Endothelial cell of umbilical vein (primary cell): ENCODE data around the gene TM4SF20. TPM values are rescaled to one million over a fixed set of nuclear protein-coding genes. Genes with fewer than 3 reads are reported as not detected.

ENCODE experiments used
- BruUV-seq: library from RNA; stranded (reverse); fragments of 400-500 nt; replicated peaks from 2 replicates; lab custom pipeline; 2021; lab: Mats Ljungman, UMichigan
- CTCF ChIA-PET: fragments of 300-600, 350-600 bp; sonication (Branson Sonifier 250); formaldehyde crosslinking; loops from one replicate; lab custom pipeline; 2021; ENCODE audit warnings: antibody characterized with exemption, inconsistent platforms; lab: Charles Lee
- POLR2A ChIA-PET: fragments of 300-600, 350-600 bp; sonication (Branson Sonifier 250); formaldehyde crosslinking; loops from one replicate; lab custom pipeline; 2021; ENCODE audit warnings: antibody characterized with exemption, inconsistent platforms; lab: Charles Lee
- DNase-seq: peaks from one replicate; pipeline ENCODE4 v3.0.0-alpha.2; 2011; ENCODE audit warnings: low read depth, low spot score
- FAIRE-seq: peaks from 2 replicates; lab custom pipeline; 2011; peaks lifted over from hg19 to GRCh38; lab: Jason Lieb, UNC
- H2AFZ ChIP-seq: 2 replicates; pipeline ENCODE4 v1.6.0; 2012; ENCODE audit warnings: low read depth, low read length, control low read depth, inconsistent platforms
- H3K27ac ChIP-seq: 2 replicates; pipeline ENCODE4 v1.5.1; 2011; ENCODE audit warnings: low read depth, mild to moderate bottlenecking, control low read depth, low read length, moderate library complexity; ENCODE audit not compliant: insufficient read depth
- H3K27me3 ChIP-seq, 2 experiments: 2 replicates each; pipeline versions ENCODE4 v1.6.0 to v1.6.1; 2011; ENCODE audit warnings: low read length in 2 of 2, mixed read lengths in 1 of 2; ENCODE audit not compliant: control insufficient read depth in 2 of 2, insufficient read depth in 2 of 2
- H3K36me3 ChIP-seq, 2 experiments: 2 replicates in 1 of 2; 3 replicates in 1 of 2; pipeline ENCODE4 v1.5.1; 2011; ENCODE audit warnings: low read length in 2 of 2, mild to moderate bottlenecking in 1 of 2, moderate library complexity in 1 of 2; ENCODE audit not compliant: control insufficient read depth in 2 of 2, insufficient read depth in 2 of 2; ENCODE audit errors: extremely low read depth in 1 of 2
- H3K4me1 ChIP-seq: 3 replicates; pipeline ENCODE4 v1.5.1; 2011; ENCODE audit warnings: mild to moderate bottlenecking, low read length; ENCODE audit not compliant: control insufficient read depth, insufficient read depth; ENCODE audit errors: extremely low read depth
- H3K4me2 ChIP-seq: 2 replicates; pipeline ENCODE4 v1.6.1; 2011; ENCODE audit warnings: low read length, control low read depth, mixed read lengths; ENCODE audit not compliant: insufficient read depth
- H3K4me3 ChIP-seq, 3 experiments: fragments of 200-600 bp in 1 of 3; sonication (generic), shearing (Covaris generic) in 1 of 3; replicated peaks in 1 of 3; 2 replicates each; pipeline ENCODE4 v1.5.1; 2011 to 2016; ENCODE audit warnings: control low read depth in 3 of 3, low read length in 3 of 3, mild to moderate bottlenecking in 2 of 3, inconsistent platforms in 1 of 3, low read depth in 1 of 3, moderate library complexity in 1 of 3; ENCODE audit not compliant: insufficient read depth in 1 of 3
- H3K79me2 ChIP-seq: 2 replicates; pipeline ENCODE4 v1.6.0; 2012; ENCODE audit warnings: low read length, inconsistent platforms; ENCODE audit not compliant: control insufficient read depth, insufficient read depth
- H3K9ac ChIP-seq: replicated peaks from 2 replicates; pipeline ENCODE3; 2011; ENCODE audit warnings: low read length, control low read depth; ENCODE audit not compliant: insufficient read depth; ENCODE audit errors: extremely low read depth
- H3K9me1 ChIP-seq: replicated peaks from 3 replicates; pipeline ENCODE4 v1.6.0; 2011; ENCODE audit warnings: mild to moderate bottlenecking, low read length; ENCODE audit not compliant: control insufficient read depth, insufficient read depth; ENCODE audit errors: extremely low read depth
- H3K9me3 ChIP-seq: replicated peaks from 2 replicates; pipeline ENCODE4 v1.5.1; 2012; ENCODE audit warnings: low read length, inconsistent platforms; ENCODE audit not compliant: control insufficient read depth, insufficient read depth
- H4K20me1 ChIP-seq: replicated peaks from 2 replicates; pipeline ENCODE3; 2011; ENCODE audit warnings: mild to moderate bottlenecking, low read length; ENCODE audit not compliant: control insufficient read depth, insufficient read depth; ENCODE audit errors: extremely low read depth
- EZH2 ChIP-seq: IDR thresholded peaks from 2 replicates; pipeline ENCODE4 v1.6.1; 2012; ENCODE audit warnings: borderline replicate concordance, low read depth, mild to moderate bottlenecking, moderate library complexity, low read length, inconsistent platforms; ENCODE audit not compliant: severe bottlenecking
- FOS ChIP-seq: IDR thresholded peaks from 2 replicates; pipeline ENCODE4 v1.6.1; 2011; ENCODE audit warnings: mild to moderate bottlenecking, low read length, moderate library complexity, borderline replicate concordance; ENCODE audit not compliant: insufficient read depth
- GATA2 ChIP-seq: IDR thresholded peaks from 2 replicates; pipeline ENCODE4 v1.7.0; 2011; ENCODE audit warnings: low read depth, mild to moderate bottlenecking, moderate library complexity, mixed read lengths, low read length; ENCODE audit not compliant: insufficient read length, insufficient read depth
- JUN ChIP-seq: IDR thresholded peaks from 2 replicates; pipeline ENCODE4 v1.6.1; 2011; ENCODE audit warnings: borderline replicate concordance, low read depth; ENCODE audit not compliant: insufficient read length, insufficient read depth
- MYC ChIP-seq: IDR thresholded peaks from one replicate; pipeline ENCODE4 v1.6.1; 2011; ENCODE audit warnings: mild to moderate bottlenecking, low read depth, low read length
- POLR2A ChIP-seq: IDR thresholded peaks from 2 replicates; pipeline ENCODE4 v1.6.1; 2012; ENCODE audit warnings: low read depth, mild to moderate bottlenecking, control low read depth, low read length
- POLR2AphosphoS5 ChIP-seq: IDR thresholded peaks from 2 replicates; pipeline ENCODE4 v1.6.1; 2012; ENCODE audit warnings: low read depth, mild to moderate bottlenecking, control low read depth, low read length, moderate library complexity; ENCODE audit not compliant: insufficient read depth
- dilution Hi-C: fragments of 300-500 bp; cut with MboI; formaldehyde crosslinking; loops from one replicate; pipeline ENCODE4 v1.15.0; 2019; ENCODE audit warnings: low sequenced_read_pairs; ENCODE audit not compliant: extremely low pct_ligation_motif_present
- intact Hi-C: fragments of 100-400 bp; cut with micrococcal nuclease; formaldehyde crosslinking; loops from one replicate; pipeline ENCODE4 v1.10.0; 2022
- polyA plus RNA-seq, 4 experiments: library from polyadenylated mRNA; depleted of rRNA in 3 of 4; stranded (reverse) in 3 of 4; unstranded in 1 of 4; fragments of >200 nt; gene quantifications; 2 replicates each; pipeline versions ENCODE4 v1.2.1 to v1.2.3, GENCODE V29; 2011 to 2012; ENCODE audit warnings: missing spikeins in 1 of 4
- total RNA-seq: library from RNA; stranded (reverse); gene quantifications from 2 replicates; pipeline ENCODE4 v1.2.3, GENCODE V29; 2021
- TF ChIP-seq, protein P1 (sequence below), 2 donors: IDR thresholded peaks; 1 replicate in 1 of 2; 2 replicates in 1 of 2; pipeline ENCODE4 v1.5.1; 2011; ENCODE audit warnings: low read length in 2 of 2, mild to moderate bottlenecking in 2 of 2, moderate library complexity in 2 of 2, control low read depth in 1 of 2, inconsistent platforms in 1 of 2, low read depth in 1 of 2; ENCODE audit not compliant: insufficient read depth in 1 of 2; ENCODE audit errors: extremely low read depth in 1 of 2
- TF ChIP-seq, protein P2 (sequence below): IDR thresholded peaks from 2 replicates; pipeline ENCODE4 v1.6.1; 2011; ENCODE audit not compliant: insufficient read depth, insufficient read length

TM4SF20 gene
- total and polyA plus RNA-seq, 2 donors (not counting 3 experiments of a cell fraction or from before 2014, with no cell fraction given) = not detected

- dilution Hi-C loops (no loop called here), intact Hi-C loops (no loop called here)
- FAIRE-seq = no peak
- Histone ChIP-seq H3K9ac (no peak overlapping the region), H3K36me3 (no peaks in the 10 kb centered on the region), H3K27ac (no peak overlapping the region), H2AFZ (no peak overlapping the region), H3K4me2 (no peak overlapping the region), H3K79me2 (peaks cover 33% of the 10 kb centered on the region), H3K4me1 (peaks cover 12% of the 10 kb centered on the region), H3K9me1 (no peaks in the 10 kb centered on the region), H3K27me3 (no peaks in the 10 kb centered on the region), H3K4me3 (no peak overlapping the region), H4K20me1 (no peaks in the 10 kb centered on the region), H3K9me3 (no peaks in the 10 kb centered on the region)
- TF ChIP-seq, protein P1, sequence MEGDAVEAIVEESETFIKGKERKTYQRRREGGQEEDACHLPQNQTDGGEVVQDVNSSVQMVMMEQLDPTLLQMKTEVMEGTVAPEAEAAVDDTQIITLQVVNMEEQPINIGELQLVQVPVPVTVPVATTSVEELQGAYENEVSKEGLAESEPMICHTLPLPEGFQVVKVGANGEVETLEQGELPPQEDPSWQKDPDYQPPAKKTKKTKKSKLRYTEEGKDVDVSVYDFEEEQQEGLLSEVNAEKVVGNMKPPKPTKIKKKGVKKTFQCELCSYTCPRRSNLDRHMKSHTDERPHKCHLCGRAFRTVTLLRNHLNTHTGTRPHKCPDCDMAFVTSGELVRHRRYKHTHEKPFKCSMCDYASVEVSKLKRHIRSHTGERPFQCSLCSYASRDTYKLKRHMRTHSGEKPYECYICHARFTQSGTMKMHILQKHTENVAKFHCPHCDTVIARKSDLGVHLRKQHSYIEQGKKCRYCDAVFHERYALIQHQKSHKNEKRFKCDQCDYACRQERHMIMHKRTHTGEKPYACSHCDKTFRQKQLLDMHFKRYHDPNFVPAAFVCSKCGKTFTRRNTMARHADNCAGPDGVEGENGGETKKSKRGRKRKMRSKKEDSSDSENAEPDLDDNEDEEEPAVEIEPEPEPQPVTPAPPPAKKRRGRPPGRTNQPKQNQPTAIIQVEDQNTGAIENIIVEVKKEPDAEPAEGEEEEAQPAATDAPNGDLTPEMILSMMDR (IDR thresholded peaks at IDR 0.05; ENCODE audit: extremely low read depth in 1 of 2, insufficient read depth in 1 of 2, low read depth in 1 of 2, low read length in 2 of 2) = no peak
- no peak for DNase-seq
- no TSS peak for BruUV-seq
- ChIA-PET POLR2A (no interaction called here), CTCF (interaction anchor here (3.0 kb wide), 1 partner anchor 85 kb away, joined by 7 read pairs; no protein-coding TSS in a partner anchor)
Measured at GRCh38 chr2:227323818-227324217, 55.3 kb downstream of the TM4SF20 start.

GRCh38 chr2:227322530-227323205 lies 56.4 kb downstream of the TM4SF20 start:
- no peaks in the 10 kb centered on the region for H3K36me3 ChIP-seq
- no peaks in the 10 kb centered on the region for H3K9me3 ChIP-seq
- FAIRE-seq (no peak), DNase-seq (no peak)
- H3K4me1 ChIP-seq = peaks cover 12% of the 10 kb centered on the region
- no peak overlapping the region for H3K4me2 ChIP-seq
- H3K9ac ChIP-seq = no peak overlapping the region
- H3K27me3 ChIP-seq = no peaks in the 10 kb centered on the region
- no TSS peak for BruUV-seq
- ChIA-PET CTCF (no interaction called here), POLR2A (no interaction called here)
- no peaks in the 10 kb centered on the region for H3K9me1 ChIP-seq
- H3K27ac ChIP-seq = no peak overlapping the region
- no peak overlapping the region for H2AFZ ChIP-seq
- peaks cover 25% of the 10 kb centered on the region for H3K79me2 ChIP-seq
- dilution Hi-C loops (no loop called here), intact Hi-C loops (no loop called here)
- TF ChIP-seq GATA2 (no peak), JUN (no peak), POLR2A (no peak), MYC (no peak), FOS (no peak), EZH2 (no peak), POLR2AphosphoS5 (no peak)
- TF ChIP-seq, protein P1 (IDR thresholded peaks at IDR 0.05; ENCODE audit: extremely low read depth in 1 of 2, insufficient read depth in 1 of 2, low read depth in 1 of 2, low read length in 2 of 2) = no peak
- TF ChIP-seq, protein P2, sequence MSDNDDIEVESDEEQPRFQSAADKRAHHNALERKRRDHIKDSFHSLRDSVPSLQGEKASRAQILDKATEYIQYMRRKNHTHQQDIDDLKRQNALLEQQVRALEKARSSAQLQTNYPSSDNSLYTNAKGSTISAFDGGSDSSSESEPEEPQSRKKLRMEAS = no peak
- H4K20me1 ChIP-seq = no peaks in the 10 kb centered on the region
- no peak overlapping the region for H3K4me3 ChIP-seq
